Uterus (tissue), 4 donors: ENCODE measurements around the gene BNC2. TPM values are rescaled to one million over a fixed set of nuclear protein-coding genes. Genes with fewer than 3 reads are reported as not detected.

Source experiments
- DNase-seq, 2 donors: peaks; one replicate each; pipeline ENCODE4 v3.0.0-alpha.2; 2019 to 2020
- H3K27ac ChIP-seq, 2 donors: fragments of 200-600 bp; sonication (generic); 1 replicate in 1 of 2; 2 replicates in 1 of 2; pipeline ENCODE4 v1.5.1; 2016 to 2018
- H3K27me3 ChIP-seq, 2 donors: fragments of 200-600 bp; sonication (generic); one replicate each; pipeline ENCODE4 v1.5.1; 2018 to 2019; ENCODE audit warnings: control low read depth in 1 of 2
- H3K36me3 ChIP-seq, 2 donors: fragments of 200-600 bp; sonication (generic); one replicate each; pipeline ENCODE4 v1.5.1; 2019; ENCODE audit warnings: control low read depth in 1 of 2
- H3K4me1 ChIP-seq, 2 donors: fragments of 200-600 bp; sonication (generic); one replicate each; pipeline ENCODE4 v1.5.1; 2018 to 2019; ENCODE audit warnings: control low read depth in 1 of 2
- H3K4me3 ChIP-seq, 2 donors: fragments of 200-600 bp; sonication (generic); 1 replicate in 1 of 2; 2 replicates in 1 of 2; pipeline ENCODE4 v1.5.1; 2018 to 2019; ENCODE audit warnings: mild to moderate bottlenecking in 1 of 2
- H3K9me3 ChIP-seq, 2 donors: fragments of 200-600 bp; sonication (generic); one replicate each; pipeline ENCODE4 v1.5.1; 2019; ENCODE audit warnings: control low read depth in 1 of 2
- CTCF ChIP-seq, 4 experiments: fragments of 200-600 bp in 2 of 4; fragments of 450-650 bp in 2 of 4; sonication (generic) in 2 of 4; IDR thresholded peaks; one replicate each; pipeline ENCODE4 v1.5.1; 2016 to 2019; ENCODE audit warnings: antibody characterized with exemption in 4 of 4, mild to moderate bottlenecking in 2 of 4, moderate library complexity in 1 of 4
- POLR2A ChIP-seq, 2 donors: fragments of 450-650 bp; IDR thresholded peaks; one replicate each; pipeline ENCODE4 v1.6.1; 2016; ENCODE audit warnings: antibody characterized with exemption in 2 of 2, mild to moderate bottlenecking in 1 of 2, moderate library complexity in 1 of 2
- intact Hi-C: fragments of 100-400 bp; cut with DNase I; formaldehyde crosslinking; loops from one replicate; pipeline ENCODE4 v1.15.1; 2023; ENCODE audit warnings: low total_unique reads
- total RNA-seq, 4 donors: library from RNA; depleted of rRNA in 3 of 4; stranded (reverse); fragments of >200 nt in 3 of 4; gene quantifications; one replicate each; pipeline versions ENCODE4 v1.1.0 to v1.2.4, GENCODE V29; 2014 to 2023
- donor health status: DM: yes; HTN: yes; CAD: no.

The BNC2 gene
- total RNA-seq, 4 donors from 2014 or later = 85.9 to 293 (median 93.4) TPM

GRCh38 chr9:16585591-16585990 is 284.9 kb downstream of the BNC2 start:
- intact Hi-C loops = no loop called here
- Histone ChIP-seq H3K36me3 (no peaks in the 10 kb centered on the region), H3K27me3 (no peaks in the 10 kb centered on the region), H3K27ac (peak overlapping the region; percentile 29 to 33), H3K9me3 (no peaks in the 10 kb centered on the region), H3K4me3 (no peak overlapping the region), H3K4me1 (peaks cover 0 to 11% of the 10 kb centered on the region in 2 donors)
- DNase-seq = no peak
- TF ChIP-seq CTCF (IDR thresholded peaks at IDR 0.05) (no peak), POLR2A (IDR thresholded peaks at IDR 0.05) (no peak)

GRCh38 chr9:16579872-16580432 is 290.5 kb downstream of the BNC2 start:
- H3K27ac ChIP-seq = peak overlapping the region in 1 of 2 donors; percentile 49
- H3K9me3 ChIP-seq = no peaks in the 10 kb centered on the region
- H3K36me3 ChIP-seq = no peaks in the 10 kb centered on the region
- intact Hi-C loops = no loop called here
- H3K4me1 ChIP-seq = peaks cover 0 to 22% of the 10 kb centered on the region in 2 donors
- TF ChIP-seq POLR2A (IDR thresholded peaks at IDR 0.05) = no peak
- TF ChIP-seq CTCF (IDR thresholded peaks at IDR 0.05) = no peak
- DNase-seq = no peak
- H3K27me3 ChIP-seq = no peaks in the 10 kb centered on the region
- H3K4me3 ChIP-seq = no peak overlapping the region

GRCh38 chr9:16575986-16576245 is 294.6 kb downstream of the BNC2 start:
- peak overlapping the region; percentile 76 to 77 for H3K27ac ChIP-seq
- TF ChIP-seq POLR2A (IDR thresholded peaks at IDR 0.05) (no peak), CTCF (IDR thresholded peaks at IDR 0.05) (no peak)
- peaks cover 0 to 17% of the 10 kb centered on the region in 2 donors for H3K4me1 ChIP-seq
- peak overlapping the region in 1 of 2 donors; percentile 13 for H3K4me3 ChIP-seq
- DNase-seq = no peak
- no peaks in the 10 kb centered on the region for H3K36me3 ChIP-seq
- intact Hi-C loops = no loop called here
- H3K27me3 ChIP-seq = no peaks in the 10 kb centered on the region
- no peaks in the 10 kb centered on the region for H3K9me3 ChIP-seq

GRCh38 chr9:16575142-16575985 is 295.1 kb downstream of the BNC2 start:
- Histone ChIP-seq H3K9me3 (no peaks in the 10 kb centered on the region), H3K27me3 (no peaks in the 10 kb centered on the region), H3K4me3 (peak overlapping the region; percentile 25 to 34), H3K4me1 (peaks cover 0 to 17% of the 10 kb centered on the region in 2 donors), H3K27ac (peak overlapping the region; percentile 76 to 77), H3K36me3 (no peaks in the 10 kb centered on the region)
- peak in 1 of 2 donors; percentile 57 for DNase-seq
- intact Hi-C loops = no loop called here
- TF ChIP-seq POLR2A (IDR thresholded peaks at IDR 0.05) (no peak), CTCF (IDR thresholded peaks at IDR 0.05) (peak in 1 of 4 experiments; percentile 7)

GRCh38 chr9:16572005-16572734 is 298.3 kb downstream of the BNC2 start:
- H3K27me3 ChIP-seq = no peaks in the 10 kb centered on the region
- H3K36me3 ChIP-seq = no peaks in the 10 kb centered on the region
- H3K4me1 ChIP-seq = no peaks in the 10 kb centered on the region
- DNase-seq = no peak
- no peaks in the 10 kb centered on the region for H3K9me3 ChIP-seq
- peak overlapping the region; percentile 69 to 77 for H3K27ac ChIP-seq
- H3K4me3 ChIP-seq = peak overlapping the region; percentile 0 to 34
- TF ChIP-seq POLR2A (IDR thresholded peaks at IDR 0.05) (no peak), CTCF (IDR thresholded peaks at IDR 0.05) (no peak)
- intact Hi-C loops = loop anchor here (5.0 kb wide), 1 partner anchor 300 kb away; the partner anchor contains the start of gene BNC2
